HT-29 (cell line): Measurements from ENCODE around the gene ERAP2. TPM values are rescaled to one million over a fixed set of nuclear protein-coding genes. Genes with fewer than 3 reads are reported as not detected.
"Not testable (repeated sequence)": the region's sequence is repeated elsewhere in the genome, so short reads cannot be mapped to it uniquely, and the experiment has no call there.

ENCODE experiments used
- DNase-seq: peaks from one replicate; pipeline ENCODE4 v3.0.0-alpha.2; 2015; ENCODE audit warnings: low spot score
- total RNA-seq: library from RNA; depleted of rRNA; stranded (reverse); fragments of >200 nt; shearing (Covaris generic); gene quantifications from 2 replicates; pipeline ENCODE4 v1.2.3, GENCODE V29; 2014

Gene ERAP2
- total RNA-seq, 1 experiment from 2014 or later = 23.3 TPM

- no peak for DNase-seq
These were observed 25.1 kb downstream of the ERAP2 start for GRCh38 chr5:96901384-96901783.

DNA sequence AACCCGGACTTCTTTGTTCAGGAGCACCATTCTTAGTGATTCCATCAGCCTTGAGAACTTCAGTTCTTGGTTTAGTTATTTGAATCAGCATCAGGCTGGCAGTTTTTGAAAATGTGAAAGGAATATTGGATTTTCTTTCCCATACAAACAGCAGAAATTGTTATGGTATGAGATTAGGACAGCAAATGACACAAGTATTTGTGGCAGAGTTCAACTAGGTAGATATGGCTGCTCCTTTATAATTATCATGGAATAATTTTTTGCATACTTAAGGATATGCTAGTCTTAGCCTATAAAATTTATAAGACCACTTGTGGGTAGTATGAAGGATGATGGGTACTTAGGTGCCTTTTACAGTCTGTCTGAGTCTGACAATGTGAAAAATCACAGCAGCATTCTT, 25.5 kb downstream of the ERAP2 start:
- no peak for DNase-seq

DNA sequence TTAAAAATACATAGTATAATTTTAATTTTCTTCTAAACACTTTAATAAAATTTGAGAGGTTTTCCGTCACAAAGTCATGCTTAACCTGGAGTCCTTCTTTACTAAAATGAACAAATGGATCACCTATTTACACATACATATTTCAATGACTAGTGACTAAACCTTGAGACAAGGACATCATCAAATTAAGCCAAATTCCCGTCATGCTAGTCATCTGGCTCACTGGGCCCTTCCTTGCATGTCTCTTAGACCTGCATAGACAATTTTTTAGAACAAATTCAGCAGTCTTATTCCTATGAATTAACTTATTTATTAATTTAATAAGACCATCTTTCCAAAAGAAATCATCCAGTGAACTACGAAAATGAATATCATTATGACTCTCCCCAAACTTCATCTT, 26.6 kb downstream of the ERAP2 start:
- no peak for DNase-seq

GRCh38 chr5:96903300-96903699, 27.0 kb downstream of the ERAP2 start:
- no peak for DNase-seq

DNA sequence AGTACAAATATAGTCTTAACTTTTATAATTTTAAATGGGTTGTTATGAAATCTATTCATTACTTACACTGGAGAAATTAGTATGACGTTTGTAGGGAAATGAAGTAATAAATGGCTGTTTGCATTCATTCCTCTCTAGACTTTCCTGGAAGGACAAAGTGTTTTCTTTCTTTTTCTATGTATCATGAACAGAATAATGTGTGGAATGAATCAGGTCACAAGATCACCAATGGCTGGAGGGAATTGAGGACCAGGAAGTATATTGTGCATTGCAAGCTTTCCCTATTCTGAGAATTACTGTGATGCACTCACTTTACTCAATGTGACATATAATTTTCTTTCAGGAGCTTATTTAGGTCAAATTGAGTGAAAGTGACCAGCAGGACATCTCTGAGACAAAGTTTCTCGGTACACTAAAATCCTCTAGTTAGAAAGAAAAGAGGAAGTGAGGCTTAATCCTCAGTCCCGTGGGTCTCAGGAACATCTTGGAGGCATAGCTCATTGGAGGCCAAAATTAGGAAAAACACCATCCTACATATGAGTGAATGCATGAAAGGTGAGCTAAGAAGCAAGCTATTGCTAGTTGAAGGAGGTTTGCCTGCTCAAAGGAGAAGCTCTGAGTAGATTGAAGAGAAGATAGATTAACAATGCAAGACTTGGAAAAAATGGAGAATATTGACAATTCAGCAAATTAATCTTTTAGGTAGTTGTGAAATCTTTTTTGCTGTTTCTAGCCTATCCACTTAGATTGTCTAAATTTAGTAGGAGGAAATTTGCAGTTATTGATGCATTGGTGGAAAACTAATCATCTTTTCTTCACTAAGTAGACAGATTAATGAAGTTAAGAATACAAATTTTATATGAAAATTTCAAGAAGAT, 28.0 kb downstream of the ERAP2 start:
- DNase-seq = no peak

- DNase-seq = no peak
These were observed 29.6 kb downstream of the ERAP2 start for GRCh38 chr5:96905864-96906263.

DNA sequence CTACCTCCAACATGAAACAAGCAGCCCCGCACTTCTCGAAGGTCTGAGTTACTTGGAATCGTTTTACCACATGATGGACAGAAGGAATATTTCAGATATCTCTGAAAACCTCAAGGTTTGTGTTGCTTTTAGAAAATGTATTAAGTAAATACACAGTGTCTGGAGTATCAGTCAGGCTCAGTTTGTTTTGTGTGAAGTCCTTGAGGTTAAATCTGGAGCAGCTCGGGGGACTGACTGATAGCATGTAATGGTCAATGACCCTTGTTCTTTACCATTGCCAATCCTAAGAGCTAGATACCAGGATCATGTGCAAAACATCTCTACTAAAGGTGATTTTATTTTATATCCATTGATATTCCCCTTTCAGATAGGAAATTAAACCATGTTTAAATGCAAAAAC, 32.7 kb downstream of the ERAP2 start:
- DNase-seq = no peak

DNA sequence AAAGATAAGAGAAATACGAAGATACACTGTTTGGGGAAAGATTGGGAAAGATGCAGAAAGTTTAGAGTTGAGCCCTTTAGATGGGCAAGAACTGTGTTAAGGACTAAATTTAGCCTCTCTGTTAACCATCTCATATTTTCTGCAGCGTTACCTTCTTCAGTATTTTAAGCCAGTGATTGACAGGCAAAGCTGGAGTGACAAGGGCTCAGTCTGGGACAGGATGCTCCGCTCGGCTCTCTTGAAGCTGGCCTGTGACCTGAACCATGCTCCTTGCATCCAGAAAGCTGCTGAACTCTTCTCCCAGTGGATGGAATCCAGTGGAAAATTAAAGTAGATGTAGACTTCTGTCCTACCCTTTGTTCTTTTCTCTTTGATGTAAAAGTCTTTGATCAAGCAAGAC, 33.1 kb downstream of the ERAP2 start:
- DNase-seq = no peak

DNA sequence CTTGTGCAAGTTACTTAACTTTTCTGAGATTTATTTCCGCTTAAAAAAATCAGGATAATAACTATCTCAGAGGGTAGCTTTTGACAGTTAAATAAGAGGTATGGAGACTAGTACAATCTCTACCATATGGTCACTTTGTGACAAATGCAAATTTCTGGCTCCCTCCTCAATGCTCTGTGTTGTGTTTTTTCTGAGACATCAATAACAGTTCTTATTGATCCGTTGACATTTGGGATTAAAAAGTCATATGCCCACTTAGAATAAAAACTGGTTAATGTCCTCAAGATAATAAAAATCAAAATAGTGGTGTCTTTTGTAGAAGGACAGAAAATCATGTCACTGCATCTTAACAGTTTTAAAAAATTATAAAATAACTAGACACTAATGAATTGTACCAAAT, 34.8 kb downstream of the ERAP2 start:
- DNase-seq = no peak

DNA sequence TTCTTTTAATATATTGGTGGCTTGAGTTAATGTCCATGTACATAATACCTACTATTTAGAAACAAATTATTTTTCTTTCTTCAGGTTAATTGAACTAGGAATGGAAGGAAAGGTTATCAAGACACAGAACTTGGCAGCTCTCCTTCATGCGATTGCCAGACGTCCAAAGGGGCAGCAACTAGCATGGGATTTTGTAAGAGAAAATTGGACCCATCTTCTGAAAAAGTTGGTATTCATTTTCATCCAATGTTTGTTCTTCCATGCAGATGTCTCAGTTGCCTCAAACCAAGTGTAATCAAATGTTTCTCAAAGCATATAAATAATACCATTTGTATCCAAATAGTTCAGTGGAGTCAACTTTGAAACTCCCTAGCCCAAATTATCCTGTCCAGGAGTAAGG, 36.9 kb downstream of the ERAP2 start:
- no peak for DNase-seq

GRCh38 chr5:96919754-96920197, 43.5 kb downstream of the ERAP2 start:
- no peak for DNase-seq

DNA sequence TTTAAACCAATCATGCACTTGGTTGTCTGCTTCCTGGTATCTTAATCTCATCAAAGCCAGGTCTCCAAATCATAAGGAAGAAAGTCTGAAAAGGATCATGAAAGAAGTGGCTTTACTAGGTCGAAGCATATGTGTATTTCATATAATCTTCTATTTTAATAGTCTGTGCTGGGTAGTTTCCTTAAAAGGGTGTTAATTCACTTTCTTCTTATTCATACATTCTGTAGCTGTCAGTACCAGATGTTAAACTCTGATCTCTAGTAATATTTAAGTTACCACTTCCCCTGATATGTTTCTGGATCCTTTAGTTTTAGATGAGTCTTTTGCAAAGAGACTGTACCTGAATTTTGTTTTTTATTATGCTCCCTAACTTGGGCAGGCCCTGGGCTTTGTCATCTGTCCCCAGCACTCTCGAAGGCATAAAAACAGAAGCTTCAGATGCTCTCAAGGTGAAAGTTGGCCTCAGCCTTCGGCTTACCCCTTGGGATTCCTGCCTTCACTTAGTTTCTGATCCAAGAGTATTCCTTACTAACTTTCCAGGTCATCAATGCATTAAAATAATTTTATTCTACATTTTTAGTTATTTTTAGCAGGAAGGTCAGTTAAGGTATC, 44.5 kb downstream of the ERAP2 start:
- no peak for DNase-seq

GRCh38 chr5:96922499-96923244, 46.4 kb downstream of the ERAP2 start:
- DNase-seq = no peak

- no peak for DNase-seq
These were observed 47.7 kb downstream of the ERAP2 start for GRCh38 chr5:96924016-96924443.

DNA sequence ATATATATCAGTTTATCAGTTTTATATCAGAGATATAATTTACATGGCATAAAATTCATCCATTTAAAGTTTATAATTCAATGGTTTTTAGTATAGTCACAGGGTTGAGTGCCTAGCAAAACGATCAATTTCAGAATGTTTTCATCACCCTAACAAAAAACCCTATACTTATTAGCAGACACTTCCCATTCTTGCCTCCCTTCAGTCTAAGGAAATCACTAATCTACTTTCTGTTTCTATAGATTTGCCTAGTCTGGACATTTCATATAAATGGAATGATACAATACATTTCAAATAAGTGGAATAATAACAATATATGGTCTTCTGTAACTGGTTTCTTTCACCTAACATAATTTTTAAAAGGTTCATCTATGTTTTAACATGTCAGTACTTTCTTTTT, 50.0 kb downstream of the ERAP2 start:
- DNase-seq = no peak

DNA sequence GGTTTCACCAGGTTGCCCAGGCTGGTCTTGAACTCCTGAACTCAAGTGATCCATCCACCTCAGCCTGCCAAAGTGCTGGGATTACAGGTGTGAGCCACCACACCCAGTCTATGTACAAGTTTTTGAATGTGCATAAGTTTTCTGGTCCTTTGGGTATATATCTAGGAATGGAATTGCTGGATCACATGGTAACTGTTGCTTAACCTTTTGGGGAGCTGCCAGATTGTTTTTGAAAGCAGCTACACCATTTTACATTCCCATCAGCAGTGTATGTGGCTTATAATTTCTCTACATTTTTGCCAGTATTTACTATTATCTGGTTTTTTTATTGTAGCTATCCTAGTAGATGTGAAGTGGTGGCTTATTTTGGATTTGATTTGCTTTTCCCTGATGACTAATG, 50.7 kb downstream of the ERAP2 start:
- DNase-seq = no peak

DNA sequence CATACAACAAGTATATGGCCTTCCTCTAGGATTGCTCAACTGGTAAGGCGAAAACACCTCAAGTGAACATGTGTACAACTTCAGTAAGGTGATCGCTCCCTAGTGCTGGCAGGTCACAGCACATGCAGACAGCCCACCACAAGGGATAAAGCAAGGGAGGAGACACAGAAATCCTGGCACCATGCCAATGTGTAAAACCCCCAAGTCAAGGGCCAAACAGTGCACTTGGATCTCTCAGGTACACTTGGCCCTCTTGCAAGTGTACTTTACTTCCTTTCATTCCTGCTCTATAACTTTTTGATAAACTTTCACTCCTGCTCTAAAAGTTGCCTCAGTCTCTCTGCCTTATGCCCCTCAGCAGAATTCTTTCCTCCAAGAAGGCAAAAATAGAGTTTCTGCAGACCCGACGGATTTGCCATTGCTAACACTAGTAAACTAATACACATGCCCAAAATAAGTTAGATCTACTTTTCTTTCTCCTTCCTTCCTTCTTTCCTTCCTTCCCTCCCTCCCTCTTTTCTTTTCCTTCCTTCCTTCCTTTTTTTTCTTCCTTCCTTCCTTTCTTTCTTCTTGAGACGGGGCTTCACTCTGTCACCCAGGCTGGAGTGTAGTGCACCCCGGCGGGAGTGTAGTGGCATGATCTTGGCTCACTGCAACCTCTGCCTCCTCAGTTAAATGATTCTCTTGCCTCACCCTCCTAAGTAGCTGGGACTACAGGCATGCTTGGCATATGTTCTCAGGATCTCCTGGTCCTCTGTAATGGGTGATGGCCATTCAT, 52.8 kb downstream of the ERAP2 start:
- no peak for DNase-seq

- DNase-seq = no peak
These were observed 53.8 kb downstream of the ERAP2 start for GRCh38 chr5:96930058-96930457.

DNA sequence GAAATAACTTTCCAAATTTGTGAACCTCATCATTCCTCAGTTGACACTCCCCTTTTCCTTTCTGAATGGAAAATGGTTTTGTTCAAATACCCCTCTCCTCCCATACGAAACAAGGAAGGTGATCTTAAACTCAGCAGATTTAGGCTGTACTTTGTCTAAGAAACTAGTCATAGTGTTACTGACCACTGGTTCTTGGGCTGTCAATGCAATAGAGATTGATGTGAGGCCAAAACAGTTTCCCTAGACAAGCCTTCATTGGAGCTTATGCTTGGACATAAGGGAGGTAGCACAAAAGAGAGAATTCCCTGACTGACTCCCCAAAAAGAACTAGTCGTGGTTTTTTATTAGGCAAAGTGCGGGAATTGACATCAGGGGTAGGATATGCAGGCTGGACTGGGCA, 54.3 kb downstream of the ERAP2 start:
- DNase-seq = no peak

DNA sequence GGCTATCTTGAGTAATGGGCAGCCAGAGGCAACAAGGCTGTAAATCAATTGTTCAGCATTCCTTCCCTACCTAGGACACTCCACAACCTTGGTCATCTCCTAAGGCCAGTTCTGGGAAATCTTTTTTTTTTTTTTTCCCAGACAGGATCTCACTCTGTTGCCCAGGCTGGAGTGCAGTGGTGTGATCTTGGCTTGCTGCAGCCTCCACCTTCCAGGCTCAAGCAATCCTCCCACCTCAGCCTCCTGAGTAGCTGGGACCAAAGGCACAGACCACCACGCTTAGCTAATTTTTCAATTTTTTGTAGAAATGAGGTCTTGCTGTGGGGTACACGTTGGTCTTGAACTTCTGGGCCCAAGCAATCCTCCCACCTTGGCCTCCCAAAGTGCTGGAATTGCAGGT, 54.7 kb downstream of the ERAP2 start:
- not testable (repeated sequence) for DNase-seq

- DNase-seq = no peak
These were observed 55.3 kb downstream of the ERAP2 start for GRCh38 chr5:96931605-96932004.

- DNase-seq = no peak
These were observed 55.7 kb downstream of the ERAP2 start for GRCh38 chr5:96932026-96932425.
